SHP77 (cell line): ENCODE data around the gene BLM.

Experiments
- DNase-seq, 2 experiments: peaks; one replicate each; lab custom pipeline; 2025; lab: John Stamatoyannopoulos, UW

Gene BLM

DNA sequence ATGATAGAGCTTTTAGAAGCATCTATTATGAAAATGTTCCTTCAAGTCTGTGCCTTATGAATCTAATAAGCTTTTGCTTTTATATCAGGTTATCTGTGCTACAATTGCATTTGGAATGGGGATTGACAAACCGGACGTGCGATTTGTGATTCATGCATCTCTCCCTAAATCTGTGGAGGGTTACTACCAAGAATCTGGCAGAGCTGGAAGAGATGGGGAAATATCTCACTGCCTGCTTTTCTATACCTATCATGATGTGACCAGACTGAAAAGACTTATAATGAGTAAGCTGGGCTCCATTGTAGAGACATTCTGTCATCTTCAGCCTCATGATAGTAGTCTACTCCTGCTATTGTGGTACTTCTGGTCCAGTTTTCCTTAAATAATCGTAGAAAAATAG, 73.4 kb downstream of the BLM start:
- DNase-seq: no peak

DNA sequence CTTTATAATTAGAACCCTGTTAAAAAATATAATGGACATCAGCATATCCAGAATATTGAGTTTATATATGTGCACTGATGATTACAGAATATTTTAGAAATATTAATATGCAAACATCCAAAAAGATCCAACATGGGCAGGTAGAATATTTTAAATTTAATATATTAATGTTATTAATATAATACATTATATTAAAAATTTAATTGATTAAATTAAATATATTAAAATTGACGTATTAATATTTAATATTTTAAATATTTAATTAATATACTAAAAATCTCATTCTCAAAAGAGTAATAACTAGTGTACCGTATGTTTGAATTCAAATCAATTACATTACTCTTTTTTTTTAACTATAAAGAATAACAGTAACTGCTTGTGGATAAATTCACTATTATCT, 77.4 kb downstream of the BLM start:
- no peak for DNase-seq

DNA sequence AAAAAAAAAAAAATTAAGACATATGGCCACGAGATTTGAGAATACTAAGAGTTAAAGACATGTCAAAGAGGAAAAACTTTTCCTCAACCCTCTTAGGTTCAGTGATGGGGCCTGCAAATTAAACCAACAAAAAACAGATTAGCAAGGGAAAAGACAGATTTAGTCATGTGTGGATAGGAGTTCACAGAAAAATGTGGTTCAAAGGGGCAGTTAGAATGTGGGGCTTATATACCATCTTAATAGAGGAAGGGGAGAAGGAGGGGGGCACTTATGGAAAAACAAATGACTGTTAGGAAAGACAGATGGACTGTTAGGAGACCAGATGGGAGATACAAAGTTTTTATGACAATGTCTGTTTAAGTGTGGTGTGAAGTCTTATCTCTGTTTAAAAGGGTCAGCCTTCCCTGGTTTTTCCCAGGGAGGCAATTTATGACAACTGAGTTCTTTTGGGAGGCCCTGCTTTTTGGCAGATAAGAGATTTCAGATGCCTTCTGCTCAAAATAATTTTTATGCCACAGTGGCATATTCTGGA, 82.6 kb downstream of the BLM start:
- no peak for DNase-seq

DNA sequence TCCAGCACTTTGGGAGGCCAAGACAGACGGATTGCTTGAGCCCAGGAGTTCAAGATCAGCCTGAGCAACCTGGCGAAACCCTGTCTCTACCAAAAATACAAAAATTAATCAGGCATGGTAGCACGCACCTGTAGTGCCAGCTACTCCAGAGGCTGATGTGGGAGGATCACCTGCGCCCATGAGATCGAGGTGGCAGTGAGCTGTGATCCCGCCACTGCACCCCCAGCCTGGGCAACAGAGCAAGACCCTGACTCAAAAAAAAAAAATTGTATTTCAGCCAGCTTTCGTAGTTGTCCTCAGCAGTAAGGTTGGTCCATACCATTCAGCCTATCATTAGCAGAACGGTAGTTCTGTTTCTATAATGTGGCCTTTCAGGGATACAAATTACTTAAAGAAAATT, 84.7 kb downstream of the BLM start:
- no peak for DNase-seq

DNA sequence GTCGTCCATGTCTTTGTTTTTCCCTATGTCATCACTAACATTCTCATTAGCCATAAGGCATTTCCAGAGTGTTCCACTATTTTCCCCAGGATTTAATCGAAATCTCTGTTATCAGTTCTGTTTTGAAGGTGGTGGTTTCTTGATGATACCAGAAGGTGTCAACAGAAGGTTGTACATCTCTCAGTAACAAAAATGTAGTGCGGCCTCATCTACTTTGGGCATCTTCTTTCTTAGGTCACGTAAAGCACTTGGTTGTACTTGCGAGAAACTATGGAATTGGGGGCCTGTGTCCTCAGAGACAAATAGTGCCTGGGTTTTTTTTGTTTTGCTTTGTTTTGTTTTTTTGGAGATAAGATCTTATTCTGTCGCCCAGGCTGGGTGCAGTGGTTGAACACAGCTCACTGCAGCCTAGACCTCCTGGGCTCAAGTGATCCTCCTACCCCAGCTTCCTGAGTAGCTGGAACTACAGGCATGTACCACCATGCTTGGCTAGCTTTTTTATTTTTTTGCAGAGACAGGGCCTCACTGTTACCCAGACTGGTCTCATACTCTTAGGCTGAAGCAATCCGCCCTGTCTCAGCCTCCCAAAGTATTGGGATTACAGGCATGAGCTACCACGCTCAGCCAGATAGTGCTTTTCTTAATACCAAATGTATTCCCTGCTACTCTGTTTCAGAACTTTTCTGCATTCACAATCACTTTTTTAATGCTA, 90.1 kb downstream of the BLM start:
- DNase-seq: no peak

DNA sequence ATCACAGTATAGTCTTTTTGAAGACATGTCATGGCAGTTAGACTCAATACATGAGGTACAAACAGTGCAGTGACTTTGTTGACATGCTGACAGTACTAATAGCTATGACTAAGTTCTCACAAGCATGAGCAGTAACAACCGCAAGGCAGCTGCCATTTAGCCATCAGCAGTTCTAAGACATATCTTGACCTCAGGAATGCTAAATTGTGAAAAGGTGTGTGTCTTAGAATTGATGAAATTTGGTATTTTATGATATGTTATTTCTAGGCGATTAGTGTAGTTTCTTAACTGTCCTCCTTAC, 90.6 kb downstream of the BLM start:
- DNase-seq: no peak

DNA sequence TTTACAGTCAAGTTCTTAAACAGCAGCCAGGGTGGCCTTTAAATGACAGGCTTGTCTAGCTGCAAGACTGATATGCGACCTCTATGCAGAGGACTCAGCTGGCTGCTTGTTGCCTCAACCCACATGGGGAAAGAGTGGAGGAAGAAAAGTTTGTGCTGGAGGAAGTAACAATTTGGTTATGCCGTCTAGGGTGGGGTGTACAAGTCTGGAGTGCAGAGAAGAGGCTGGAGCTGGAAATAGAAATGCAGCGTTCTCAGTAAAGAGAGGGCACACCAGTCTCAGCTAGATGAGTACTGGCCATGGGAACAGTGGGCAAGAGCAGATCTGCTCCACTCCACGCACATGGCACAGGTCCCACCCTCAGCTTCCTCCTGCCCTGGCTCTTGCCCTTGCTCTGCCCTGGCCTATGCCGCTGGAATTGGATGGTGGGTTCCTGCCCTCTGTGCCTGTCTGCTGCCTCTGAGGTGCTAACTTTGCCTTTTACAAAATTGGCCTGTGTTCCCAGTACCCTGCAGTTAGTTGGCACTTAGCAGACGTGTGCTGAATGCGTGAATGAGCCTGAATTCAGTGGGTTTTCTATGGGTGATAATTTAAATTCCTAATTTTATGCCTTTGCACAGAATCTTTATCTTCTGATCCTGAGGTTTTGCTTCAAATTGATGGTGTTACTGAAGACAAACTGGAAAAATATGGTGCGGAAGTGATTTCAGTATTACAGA, 91.5 kb downstream of the BLM start:
- no peak for DNase-seq

DNA sequence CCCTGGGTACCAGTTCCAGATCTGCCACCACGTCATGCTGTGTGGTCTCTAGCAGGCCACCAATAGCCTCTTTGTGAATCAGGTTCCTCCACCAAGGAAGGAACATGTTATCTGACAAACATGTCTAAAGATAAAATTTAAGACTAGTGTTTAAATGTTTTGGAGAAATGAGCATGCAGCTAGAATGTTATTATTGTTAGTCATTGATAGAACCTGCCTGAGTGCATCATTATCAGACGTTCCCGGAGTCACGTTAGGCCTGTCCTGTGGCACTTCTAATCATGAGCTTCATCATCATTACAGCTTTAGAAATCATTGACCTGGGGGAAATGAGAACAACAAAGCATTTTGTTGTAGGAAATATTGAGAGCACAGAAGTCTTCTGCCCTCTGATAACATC, 92.4 kb downstream of the BLM start:
- DNase-seq: no peak

DNA sequence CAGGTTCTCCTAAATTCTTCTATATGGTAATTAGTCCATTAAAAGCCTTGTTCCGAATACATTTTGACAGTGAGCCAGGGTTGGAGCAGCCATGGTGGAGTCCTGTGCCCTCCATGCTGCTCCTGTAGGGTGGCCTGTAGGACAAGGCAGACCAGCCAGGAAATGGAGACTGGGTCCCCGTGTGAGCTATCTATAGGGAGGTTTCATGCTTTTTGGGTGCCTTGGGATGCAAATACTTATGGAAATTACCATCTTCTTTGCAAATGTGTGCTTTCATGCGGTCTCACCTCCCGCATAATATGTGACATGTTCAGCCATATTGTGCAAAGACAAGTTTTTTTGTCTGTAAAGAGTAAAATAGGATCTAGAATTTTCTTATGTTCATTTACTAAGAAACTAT, 93.2 kb downstream of the BLM start:
- no peak for DNase-seq

DNA sequence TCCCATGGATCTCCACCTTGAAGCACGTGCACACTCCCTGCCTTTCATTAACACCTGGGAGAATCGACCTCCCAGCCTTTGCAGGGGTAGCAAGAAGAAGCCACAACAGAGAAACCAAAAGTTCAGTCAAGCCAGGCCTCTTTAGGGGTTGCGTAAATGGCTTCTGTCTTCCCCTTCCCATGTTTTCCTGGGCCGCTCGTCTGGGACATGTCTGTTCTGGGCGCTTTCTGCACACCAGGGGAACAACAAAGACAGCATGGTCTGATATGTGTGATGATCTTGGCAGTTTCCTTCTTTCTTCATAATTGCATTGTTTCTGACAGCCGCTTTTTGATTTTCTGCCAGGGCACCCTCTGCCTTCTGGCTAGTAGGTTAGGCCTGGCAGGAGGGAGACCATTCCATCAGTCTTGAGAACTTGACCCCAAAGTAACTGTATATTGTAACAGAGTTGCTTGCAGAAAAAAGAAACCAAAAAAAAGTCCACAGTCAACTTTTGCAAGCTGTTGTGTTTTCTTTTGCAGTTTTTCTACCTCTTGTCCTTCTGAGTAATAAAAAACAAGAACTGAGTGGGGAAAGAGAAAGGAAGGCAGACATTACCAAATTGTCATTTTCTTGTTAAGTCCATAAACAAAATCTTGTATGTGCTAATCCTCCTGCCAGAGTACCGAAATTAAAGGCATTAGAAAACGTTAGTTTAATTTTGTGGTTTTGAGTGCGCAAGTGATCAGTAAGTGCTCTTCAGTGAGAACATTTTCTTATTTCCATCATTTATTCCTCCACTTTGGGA, 95.2 kb downstream of the BLM start:
- no peak for DNase-seq

DNA sequence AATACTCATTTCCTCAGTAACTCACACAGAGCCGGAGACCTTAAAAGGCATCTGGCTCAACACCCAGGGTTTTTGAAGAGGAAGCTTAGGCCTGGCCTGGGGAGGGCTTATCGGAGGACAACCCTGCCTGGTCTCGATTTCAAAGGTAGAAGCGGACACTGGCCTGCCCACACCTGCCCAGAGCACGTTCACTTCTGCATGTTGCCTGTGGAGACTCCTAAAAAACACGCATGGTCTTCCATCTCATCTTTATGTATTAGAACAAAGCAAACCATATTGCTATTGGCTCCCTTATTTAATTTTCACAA, 95.8 kb downstream of the BLM start:
- DNase-seq: no peak

DNA sequence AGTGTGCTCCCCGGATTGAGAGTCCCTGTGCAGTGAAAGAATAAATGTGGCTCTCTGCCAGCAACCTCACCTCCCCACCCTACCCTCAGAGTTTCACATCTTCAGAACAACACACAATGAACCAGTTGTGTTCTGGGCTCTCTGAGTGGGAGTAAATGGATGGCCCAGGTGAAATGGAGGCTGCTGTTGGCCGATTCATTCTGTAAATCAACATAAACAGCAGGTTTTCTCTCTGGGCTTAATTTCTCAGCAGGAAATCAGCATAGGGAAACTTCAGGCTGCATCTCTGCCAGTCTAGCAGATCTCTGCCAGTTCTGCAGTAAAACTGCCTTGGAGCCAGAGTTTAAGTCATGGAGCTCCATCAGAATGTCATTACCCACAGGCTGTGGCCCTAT, 96.6 kb downstream of the BLM start:
- no peak for DNase-seq

DNA sequence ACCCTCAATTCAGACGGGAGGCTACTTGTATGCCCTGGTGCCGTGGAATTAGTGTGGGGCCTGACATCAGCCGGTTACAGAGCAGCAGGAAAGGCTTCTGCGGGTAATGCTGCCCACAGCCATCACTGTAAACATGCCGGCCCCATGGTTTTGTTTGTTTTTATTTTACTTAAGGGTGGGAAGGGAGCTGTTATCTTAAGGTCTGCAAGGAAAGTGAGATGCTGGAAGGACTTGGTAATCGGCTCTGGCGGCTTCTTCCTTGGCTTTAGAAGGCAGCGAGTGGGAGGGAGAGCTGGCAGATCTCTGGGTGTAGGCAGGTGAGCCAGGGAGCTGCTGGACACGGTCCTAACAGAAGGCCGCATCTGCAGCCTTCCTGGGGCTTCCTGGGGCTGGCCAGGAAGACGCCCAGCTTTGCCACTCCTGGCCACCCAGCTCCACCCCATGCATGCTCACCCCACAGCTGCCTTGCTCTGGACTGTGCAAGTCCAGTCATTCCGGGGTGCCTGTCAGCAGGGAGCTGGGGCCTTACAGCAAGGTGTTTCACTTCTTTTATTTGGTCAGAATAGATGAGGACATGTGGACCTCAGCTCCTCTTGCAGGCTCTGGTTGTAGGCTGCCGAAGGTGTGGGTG, 97.2 kb downstream of the BLM start:
- no peak for DNase-seq

DNA sequence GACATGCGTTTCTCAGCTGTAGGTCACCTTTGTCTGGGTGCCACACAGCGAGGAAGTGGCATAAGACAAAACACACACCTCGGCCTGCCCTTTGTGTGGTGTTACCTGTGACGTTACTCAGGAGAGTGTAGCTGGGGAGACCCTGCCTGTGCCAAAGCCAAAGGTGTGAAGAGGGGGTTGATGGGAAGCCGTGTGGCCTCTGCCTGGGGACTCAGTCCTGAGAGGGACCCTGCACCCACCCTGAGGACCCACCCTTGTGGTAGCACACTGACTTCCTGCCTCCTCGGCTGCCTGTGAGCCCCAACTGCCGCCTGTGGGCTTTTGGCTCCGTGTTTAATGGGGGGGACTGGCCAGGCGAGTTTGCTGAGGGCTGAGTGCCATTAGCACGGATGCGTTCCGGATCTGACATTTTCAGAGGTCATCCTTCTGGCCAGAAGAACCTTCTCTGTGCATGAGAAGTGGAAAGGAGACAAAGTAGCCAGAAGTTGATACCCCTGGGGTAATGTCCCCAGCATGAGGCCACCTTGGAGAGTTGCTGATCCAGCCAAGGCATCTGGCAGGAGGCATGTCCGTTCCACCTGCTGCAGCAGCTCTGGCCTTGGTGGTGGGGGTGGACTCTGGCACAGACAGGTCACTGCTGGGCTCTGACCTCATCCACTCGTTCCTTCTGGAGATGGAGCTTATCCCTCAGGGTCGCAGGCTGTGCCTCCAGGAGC, 99.4 kb downstream of the BLM start:
- DNase-seq: no peak

DNA sequence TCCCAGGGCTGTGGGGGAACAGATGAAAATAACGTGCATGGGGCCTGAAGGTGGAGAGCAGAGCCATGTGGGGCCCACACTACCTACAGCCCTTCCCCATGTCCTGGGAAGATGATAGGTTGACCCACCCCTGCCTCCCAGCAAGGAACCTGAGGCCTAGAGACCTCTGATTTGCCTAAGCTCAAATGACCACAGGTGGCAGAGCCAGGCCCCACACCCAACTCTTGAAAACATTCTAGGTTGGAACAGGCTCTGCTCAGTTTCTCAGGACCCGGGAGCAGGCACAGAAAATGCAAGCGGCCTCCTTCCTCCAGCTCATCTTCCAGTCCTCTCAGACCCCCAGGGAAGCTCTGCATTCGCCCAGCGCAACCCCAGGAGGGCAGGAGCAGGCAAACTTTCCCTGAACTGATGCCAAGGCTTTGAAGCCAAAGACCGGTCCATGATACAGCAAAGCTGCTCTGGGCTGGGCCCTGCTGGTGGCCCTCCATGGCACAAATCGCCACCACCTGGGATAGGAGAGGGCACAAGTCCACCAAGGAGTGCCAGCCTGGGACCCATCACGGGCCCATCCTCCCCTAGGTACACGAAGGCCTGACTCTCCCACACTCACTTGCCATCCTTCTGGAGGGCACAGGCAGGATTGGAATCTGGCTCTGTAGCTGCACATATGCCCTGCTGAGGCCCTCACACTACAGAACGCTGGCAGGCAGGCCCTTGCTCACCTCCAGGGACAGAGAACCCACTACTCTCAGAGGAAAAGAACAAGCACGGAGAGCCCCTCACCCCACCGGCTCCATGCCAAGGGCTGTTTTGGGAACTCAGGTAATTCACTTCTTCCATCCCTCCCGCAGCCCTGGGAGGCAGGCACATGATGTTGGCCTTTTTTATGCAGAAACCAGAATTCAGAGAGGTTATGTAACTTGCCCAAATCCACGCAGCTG, 100.2 kb downstream of the BLM start:
- DNase-seq: no peak

DNA sequence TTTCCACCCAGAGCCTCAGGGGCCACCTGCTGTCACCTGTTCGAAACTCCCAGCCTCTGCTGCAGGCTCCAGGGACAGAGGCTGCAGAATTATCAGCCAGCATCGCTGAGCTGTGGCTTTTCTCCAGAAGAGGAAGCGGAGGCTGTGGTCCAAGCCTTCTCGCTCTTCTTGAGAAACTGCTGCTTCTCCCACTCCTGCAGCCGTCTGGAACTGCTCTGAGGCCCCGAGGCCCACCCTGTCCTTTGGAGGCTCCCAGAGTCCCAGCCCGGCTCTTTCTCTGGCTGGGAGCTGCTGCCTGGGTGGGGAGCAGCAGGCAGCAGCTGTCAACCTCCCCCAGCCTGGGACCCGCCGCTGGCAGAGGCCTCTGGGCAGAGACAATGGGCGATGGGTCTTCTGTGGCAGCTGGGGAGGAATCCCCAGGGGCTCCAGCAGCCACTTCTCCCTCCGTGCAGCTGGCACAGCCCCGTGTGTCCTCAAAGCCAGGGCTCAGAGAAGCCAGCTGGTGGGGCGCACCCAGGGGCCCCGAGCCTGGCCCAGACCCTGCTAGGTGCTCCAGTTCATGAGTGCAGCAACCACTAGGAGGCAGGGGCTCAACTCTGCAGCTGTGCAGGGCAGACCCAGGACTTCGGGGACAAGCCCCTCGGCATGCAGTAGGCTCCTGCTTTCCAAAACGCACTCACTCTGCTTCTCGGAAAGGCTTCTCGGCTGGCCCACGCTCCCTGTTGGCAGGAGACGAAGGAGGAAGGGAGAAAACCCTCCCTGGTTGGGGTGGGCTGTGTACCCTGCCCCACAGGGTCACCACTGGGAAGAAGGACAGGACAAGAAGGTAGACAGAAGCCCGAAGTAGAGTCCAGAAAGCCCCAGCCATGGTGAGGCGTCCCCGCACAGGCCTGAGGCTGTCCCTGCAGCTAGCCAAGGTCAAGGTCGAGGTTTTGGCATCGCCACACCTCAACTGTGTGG, 101.4 kb downstream of the BLM start:
- peak; percentile 19 to 48 for DNase-seq

DNA sequence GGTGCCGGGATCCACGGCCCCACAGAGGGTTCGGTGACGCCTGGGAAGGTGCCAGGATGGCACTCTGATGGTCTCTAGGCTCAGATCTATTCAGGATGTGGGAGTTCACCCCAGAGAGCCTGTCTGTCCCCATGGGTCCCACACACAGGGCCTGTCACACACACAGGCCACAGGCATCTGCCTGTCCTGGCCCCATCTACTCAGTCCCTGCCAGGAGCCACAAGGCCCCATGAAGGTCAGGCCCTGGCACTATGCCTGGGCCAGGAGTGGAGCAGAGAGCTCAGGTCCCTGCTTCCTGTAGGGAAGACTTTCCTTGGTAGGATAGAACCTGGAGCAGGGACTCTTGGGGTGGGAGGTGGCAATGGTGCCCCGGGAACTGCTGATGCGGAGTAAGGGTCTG, 102.2 kb downstream of the BLM start:
- no peak for DNase-seq

DNA sequence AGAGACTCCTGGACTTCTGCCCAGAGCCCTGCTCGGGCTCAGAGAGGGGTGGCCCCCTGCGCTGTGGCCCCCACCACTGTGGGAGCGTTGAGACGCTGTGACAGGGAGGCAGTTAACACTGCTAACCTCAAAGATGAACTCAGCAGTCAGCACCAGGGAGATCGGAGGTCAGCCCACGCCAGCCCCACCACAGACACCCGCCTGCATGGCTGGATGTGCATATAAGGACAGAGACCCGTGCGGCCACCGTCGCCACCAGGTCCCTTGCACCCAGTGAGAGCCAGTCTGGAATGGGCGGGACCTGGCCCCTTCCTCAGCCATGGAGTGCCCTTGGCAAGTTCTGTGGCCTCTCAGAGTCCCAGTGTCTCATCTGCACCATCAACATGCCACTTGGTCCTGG, 102.7 kb downstream of the BLM start:
- no peak for DNase-seq

DNA sequence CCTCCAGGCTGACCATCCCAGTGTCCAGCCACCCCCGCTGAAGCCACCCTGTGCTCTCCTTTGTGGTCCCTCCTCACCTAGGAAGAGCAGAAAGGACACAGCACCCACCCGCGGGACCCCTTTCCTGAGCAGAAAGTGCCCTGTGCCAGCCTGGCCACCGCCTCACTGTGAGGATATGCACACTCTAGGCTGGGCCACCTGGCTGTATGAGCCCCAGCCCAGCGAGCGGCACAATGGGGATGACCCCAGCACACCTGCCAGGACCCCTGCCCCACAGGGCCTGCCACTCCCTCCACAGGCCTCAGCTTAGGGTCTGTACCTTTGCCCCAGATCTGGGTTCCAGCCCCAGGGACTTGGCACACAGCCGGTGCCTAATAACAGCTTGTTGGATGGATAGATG, 103.3 kb downstream of the BLM start:
- no peak for DNase-seq
